Smooth muscle cell of the brain vasculature (primary cell): ENCODE measurements around the gene FNTB.
"Not testable (repeated sequence)": the region's sequence is repeated elsewhere in the genome, so short reads cannot be mapped to it uniquely, and the experiment has no call there.

Experiments used
- DNase-seq: peaks from one replicate; pipeline ENCODE4 v3.0.0-alpha.2; 2012; ENCODE audit warnings: low read depth, low spot score

FNTB gene

DNA sequence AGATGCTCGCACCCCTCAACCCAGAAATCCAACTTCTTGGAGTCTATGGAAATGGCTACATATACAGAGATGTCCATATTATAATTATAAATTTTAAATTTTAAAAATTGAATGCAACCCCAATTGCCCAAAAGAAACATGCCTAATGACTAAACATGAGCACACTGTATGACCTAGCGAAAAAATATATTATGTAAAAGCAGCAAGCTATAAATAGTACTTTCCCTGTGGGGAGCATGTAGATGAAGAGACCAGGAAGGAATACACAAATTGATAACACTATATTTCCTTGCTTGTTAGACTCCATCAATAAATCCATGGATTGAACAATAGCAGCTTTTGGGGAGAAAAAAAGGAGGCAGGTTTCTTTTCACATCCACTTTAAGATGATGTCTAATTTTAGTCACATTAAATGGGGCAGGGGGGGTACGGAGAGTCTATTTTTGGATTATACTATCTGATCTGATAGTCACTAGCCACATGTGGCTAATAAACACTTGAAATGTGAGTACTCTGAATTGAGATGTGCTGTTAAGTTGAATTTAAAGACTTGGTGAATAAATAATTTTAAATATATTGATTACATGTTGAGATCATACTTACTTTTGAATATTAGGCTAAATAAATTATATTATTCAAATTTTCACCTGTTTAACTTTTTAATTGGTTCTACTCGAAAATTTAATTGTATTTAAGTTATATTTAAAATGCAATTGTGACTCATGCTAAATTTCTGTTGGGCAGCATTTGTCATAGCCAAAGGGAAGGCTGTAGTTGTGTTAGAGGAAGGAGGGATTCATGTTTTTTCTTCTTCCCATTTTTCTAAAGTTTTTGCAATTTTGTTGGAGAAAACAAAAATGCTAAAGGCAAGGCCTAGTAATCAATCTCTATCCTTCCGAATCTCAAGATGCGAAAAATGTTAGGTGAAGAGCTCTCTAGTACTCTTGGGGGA, 98.1 kb downstream of the FNTB start:
- DNase-seq: no peak

GRCh38 chr14:65086686-65087085, 100.0 kb downstream of the FNTB start:
- not testable (repeated sequence) for DNase-seq

- not testable (repeated sequence) for DNase-seq
Measured at GRCh38 chr14:65087835-65088234, 101.1 kb downstream of the FNTB start.

GRCh38 chr14:65092349-65092748, 105.7 kb downstream of the FNTB start:
- no peak for DNase-seq

DNA sequence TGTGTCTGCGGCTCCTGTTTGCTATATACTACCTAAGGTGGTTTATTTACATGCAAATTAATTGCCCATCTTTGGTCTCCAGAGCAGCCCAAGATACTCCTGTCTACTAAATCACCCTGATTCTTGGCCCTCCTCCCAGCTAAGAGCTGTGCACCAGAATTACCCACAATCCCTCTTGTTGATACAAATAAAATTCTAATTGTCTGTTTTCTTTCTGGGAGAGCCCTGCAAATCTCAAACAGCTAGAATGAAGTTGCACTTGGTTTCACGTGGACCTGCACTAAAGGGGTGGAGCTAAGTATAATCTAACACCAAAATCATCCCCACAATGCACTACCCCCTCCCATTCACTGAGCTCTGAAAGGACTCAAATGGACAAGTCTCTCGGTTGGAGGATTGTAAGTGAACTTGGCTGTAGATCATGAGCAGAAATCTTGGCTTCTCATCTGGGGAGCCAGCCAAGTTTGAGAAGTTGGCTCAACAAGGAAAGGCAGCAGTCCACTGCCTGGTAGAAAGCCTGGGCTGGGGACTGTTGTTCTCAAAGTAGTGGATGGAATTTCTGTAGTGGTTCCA, 109.0 kb downstream of the FNTB start:
- no peak for DNase-seq

DNA sequence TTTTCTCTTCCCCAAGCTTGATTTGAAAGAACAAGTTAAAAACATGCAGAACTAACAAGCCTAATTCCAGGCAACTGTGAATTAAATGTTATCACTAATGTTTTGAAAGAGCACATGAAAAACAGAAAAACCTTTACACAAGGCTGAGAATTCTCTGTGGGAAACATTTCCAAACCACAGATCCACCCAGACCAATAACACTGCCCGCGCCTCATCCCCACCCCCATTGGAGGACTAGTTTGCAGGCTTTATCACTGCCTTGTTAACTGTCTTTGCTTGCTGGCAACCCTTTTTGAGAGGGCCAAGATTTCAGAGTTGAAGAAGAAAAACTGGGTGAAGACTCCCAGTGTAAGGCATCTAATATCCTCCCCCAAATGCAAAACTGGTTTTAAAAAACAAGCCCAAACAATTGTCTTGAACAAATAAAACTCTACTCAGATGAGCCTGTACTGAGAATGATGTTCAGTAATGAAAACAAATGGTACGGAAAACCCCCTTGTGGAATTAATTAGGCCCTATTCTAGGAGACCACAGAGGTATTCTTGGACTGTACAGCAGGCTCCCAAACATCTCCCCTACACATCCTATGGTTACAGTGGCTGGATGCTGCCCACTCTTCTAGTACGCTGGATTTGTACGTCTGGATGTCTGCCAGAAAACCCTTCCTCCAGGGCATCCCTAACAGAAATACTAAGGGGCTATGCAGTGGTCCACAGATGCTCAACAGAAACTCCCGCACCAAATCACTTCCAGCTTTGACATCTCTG, 109.8 kb downstream of the FNTB start:
- DNase-seq: no peak

GRCh38 chr14:65098586-65098985, 111.9 kb downstream of the FNTB start:
- DNase-seq: no peak

- DNase-seq: no peak
Measured at GRCh38 chr14:65100922-65101541, 114.3 kb downstream of the FNTB start.

- no peak for DNase-seq
Measured at GRCh38 chr14:65101631-65102440, 115.1 kb downstream of the FNTB start.

DNA sequence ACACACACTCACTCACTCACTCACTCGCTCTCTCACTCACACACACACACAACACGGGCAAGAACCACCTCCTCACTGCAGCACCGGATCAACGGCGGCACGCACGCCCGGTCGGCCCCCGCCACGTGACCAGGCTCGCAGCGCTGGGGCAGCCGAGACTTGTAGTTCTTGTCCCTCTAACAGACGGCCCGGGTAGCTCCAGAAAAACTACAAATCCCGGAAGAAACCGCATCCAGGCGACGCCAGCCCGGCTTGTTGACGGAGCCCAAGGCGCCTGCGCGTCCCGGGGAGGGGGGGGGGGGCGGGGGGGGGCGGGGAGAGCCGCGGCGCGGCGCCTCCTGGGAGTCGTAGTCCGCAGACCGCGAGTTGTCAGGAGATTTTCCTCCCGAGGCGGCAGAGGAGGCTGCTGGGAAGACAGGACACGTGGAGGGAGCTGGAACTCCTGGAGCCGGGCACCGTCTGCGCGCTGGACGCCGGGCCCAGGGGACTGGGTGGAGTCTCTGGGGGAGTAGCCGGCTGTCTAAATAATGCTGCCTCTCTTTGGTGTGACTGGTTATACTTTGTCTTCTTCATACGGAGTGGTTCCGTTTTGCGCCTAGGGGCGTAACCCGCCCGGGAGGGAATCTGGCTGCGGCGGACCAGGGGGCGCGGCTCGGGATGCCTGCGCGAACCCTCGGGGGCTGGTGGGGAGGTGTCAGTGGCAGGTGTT, 115.9 kb downstream of the FNTB start, which contains the start of gene MAX:
Gene MAX, minus strand, starts transcription at position 77 of the 709 bp plus-strand sequence. CDS start 178 bp downstream, outside the sequence.
- peak; percentile 97 for DNase-seq

GRCh38 chr14:65103150-65103760, 116.6 kb downstream of the FNTB start:
- no peak for DNase-seq

GRCh38 chr14:65104791-65105190, 118.1 kb downstream of the FNTB start:
- DNase-seq: no peak

DNA sequence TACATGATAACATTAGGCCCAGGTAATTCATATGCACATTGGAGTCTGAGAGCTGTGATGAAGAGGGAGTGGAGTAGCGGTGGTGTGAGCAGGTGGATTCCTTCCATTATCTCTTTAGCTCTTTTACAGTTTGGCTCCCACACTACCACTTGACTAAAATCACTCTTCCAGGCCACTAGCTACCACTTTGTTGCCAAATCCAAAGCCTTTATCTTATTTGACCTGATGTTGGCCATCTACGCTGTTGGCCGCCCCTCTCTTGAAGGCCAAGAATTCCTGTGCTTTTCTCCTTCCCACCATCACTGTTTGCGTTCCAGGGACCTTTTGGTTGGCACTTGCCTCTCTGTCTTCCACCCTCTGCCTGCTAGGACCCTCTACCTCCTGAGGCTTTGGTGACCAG, 119.6 kb downstream of the FNTB start:
- DNase-seq: no peak

GRCh38 chr14:65106736-65107135, 120.0 kb downstream of the FNTB start:
- DNase-seq: no peak

DNA sequence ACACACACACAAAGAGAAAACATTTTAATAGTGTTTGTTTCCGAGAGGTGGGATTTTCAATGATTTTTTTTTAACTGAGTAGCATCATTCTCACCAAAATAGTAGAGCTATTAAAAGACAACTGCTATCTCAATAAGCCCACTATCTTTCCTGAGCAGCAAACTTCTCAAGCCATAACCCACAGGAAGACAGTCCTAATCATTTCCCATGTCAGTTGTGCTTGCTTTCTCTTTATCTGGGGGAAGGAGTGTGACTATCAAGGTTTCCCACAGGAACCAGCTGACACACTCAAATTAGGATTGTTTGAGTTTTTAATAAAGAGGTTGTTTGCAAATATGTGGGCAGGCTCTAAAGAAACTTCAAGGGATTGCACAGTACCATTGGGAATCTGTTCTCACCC, 120.5 kb downstream of the FNTB start:
- DNase-seq: no peak

GRCh38 chr14:65109357-65109756, 122.7 kb downstream of the FNTB start:
- DNase-seq: no peak

- DNase-seq: no peak
Measured at GRCh38 chr14:65110525-65110924, 123.8 kb downstream of the FNTB start.
